HCT116 (cell line): ENCODE measurements around the gene PIWIL4. TPM values are rescaled to one million over a fixed set of nuclear protein-coding genes. Genes with fewer than 3 reads are reported as not detected.

Experiments
- ATAC-seq: fragments of 200-7000 bp; cut with Tn5 transposase; 2 replicates; pipeline ENCODE4 v1.9.1; 2020; ENCODE audit warnings: mild to moderate bottlenecking, moderate library complexity
- BruUV-seq: library from RNA; stranded (reverse); fragments of 400-500 nt; replicated peaks from 2 replicates; lab custom pipeline; 2021; lab: Mats Ljungman, UMichigan
- CTCF ChIA-PET: fragments of 300-600 bp; sonication (Branson Sonifier 250); formaldehyde crosslinking; loops from one replicate; lab custom pipeline; 2021; ENCODE audit warnings: antibody characterized with exemption; lab: Charles Lee
- POLR2A ChIA-PET: fragments of 300-600, 350-600 bp; sonication (Branson Sonifier 250); formaldehyde crosslinking; loops from one replicate; lab custom pipeline; 2021; ENCODE audit warnings: antibody characterized with exemption; lab: Charles Lee
- RAD21 ChIA-PET, 2 experiments: fragments of 300-600 bp; sonication (Branson Sonifier 250); formaldehyde crosslinking; loops; one replicate each; lab custom pipeline; 2023; ENCODE audit warnings: low total read pairs in 2 of 2; ENCODE audit not compliant: uncharacterized antibody in 2 of 2, unreplicated experiment in 2 of 2, low non-redundant PET in 1 of 2; lab: Charles Lee
- DNase-seq: peaks from one replicate; pipeline ENCODE4 v3.0.0-alpha.2; 2010; ENCODE audit warnings: low read depth, low spot score
- H2AFZ ChIP-seq: fragments of 200-600 bp; shearing (Covaris generic), sonication (generic); 2 replicates; pipeline ENCODE4 v1.6.1; 2017; ENCODE audit warnings: low read depth, mixed run types, mixed read lengths, antibody characterized with exemption, low read length; ENCODE audit not compliant: poor library complexity, severe bottlenecking
- H3K27ac ChIP-seq: 2 replicates; pipeline ENCODE4 v1.5.1; 2012; ENCODE audit warnings: low read depth, low read length
- H3K27me3 ChIP-seq: fragments of 200-600 bp; sonication (generic); 2 replicates; pipeline ENCODE4 v1.6.1; 2016; ENCODE audit warnings: mixed run types, low read length, mixed read lengths; ENCODE audit not compliant: insufficient read depth
- H3K36me3 ChIP-seq, 2 experiments: fragments of 200-500 bp in 1 of 2; fragments of 200-600 bp in 1 of 2; sonication (Bioruptor generic) in 1 of 2; sonication (generic) in 1 of 2; 2 replicates each; pipeline versions ENCODE4 v1.5.1 to v1.6.1; 2014 to 2016; ENCODE audit warnings: low read length in 2 of 2, inconsistent platforms in 1 of 2, mixed read lengths in 1 of 2, mixed run types in 1 of 2; ENCODE audit not compliant: insufficient read depth in 2 of 2, control insufficient read depth in 1 of 2
- H3K4me1 ChIP-seq, 2 experiments: fragments of 200-600 bp in 1 of 2; sonication (generic) in 1 of 2; 2 replicates each; pipeline versions ENCODE4 v1.5.1 to v1.6.1; 2012 to 2017; ENCODE audit warnings: low read length in 2 of 2, inconsistent platforms in 1 of 2, mild to moderate bottlenecking in 1 of 2, mixed read lengths in 1 of 2, mixed run types in 1 of 2, moderate library complexity in 1 of 2; ENCODE audit not compliant: insufficient read depth in 2 of 2, control insufficient read depth in 1 of 2
- H3K4me2 ChIP-seq: fragments of 200-600 bp; sonication (generic); 2 replicates; pipeline ENCODE4 v1.6.1; 2017; ENCODE audit warnings: mixed run types, low read length, mixed read lengths
- H3K4me3 ChIP-seq, 2 experiments: fragments of 200-600 bp in 1 of 2; sonication (generic) in 1 of 2; replicated peaks in 1 of 2; 2 replicates each; pipeline ENCODE4 v1.5.1; 2011 to 2016; ENCODE audit warnings: low read length in 2 of 2, control low read depth in 1 of 2, low read depth in 1 of 2, mild to moderate bottlenecking in 1 of 2, mixed read lengths in 1 of 2, mixed run types in 1 of 2
- H3K79me2 ChIP-seq: fragments of 200-600 bp; sonication (generic); 2 replicates; pipeline ENCODE4 v1.6.1; 2017; ENCODE audit warnings: mild to moderate bottlenecking, mixed run types, low read length, moderate library complexity, mixed read lengths; ENCODE audit not compliant: insufficient read depth
- H3K9ac ChIP-seq: fragments of 200-600 bp; sonication (generic); 2 replicates; pipeline ENCODE4 v1.6.1; 2016; ENCODE audit warnings: low read length, mixed read lengths
- H3K9me2 ChIP-seq: fragments of 200-600 bp; sonication (generic), shearing (Covaris generic); 2 replicates; pipeline ENCODE4 v1.6.1; 2017; ENCODE audit warnings: mixed run types, mild to moderate bottlenecking, moderate library complexity; ENCODE audit not compliant: insufficient read depth
- H3K9me3 ChIP-seq, 2 experiments: fragments of 200-500 bp in 1 of 2; fragments of 200-600 bp in 1 of 2; sonication (Bioruptor generic) in 1 of 2; sonication (generic) in 1 of 2; 2 replicates each; pipeline ENCODE4 v1.6.1; 2014 to 2017; ENCODE audit warnings: low read length in 2 of 2, mixed read lengths in 2 of 2, inconsistent platforms in 1 of 2, low read depth in 1 of 2, mild to moderate bottlenecking in 1 of 2, mixed run types in 1 of 2, moderate library complexity in 1 of 2; ENCODE audit not compliant: control insufficient read depth in 1 of 2, insufficient read depth in 1 of 2
- H4K20me1 ChIP-seq: fragments of 200-600 bp; sonication (generic), shearing (Covaris generic); 2 replicates; pipeline ENCODE4 v1.6.1; 2017; ENCODE audit warnings: mixed run types, mild to moderate bottlenecking, moderate library complexity; ENCODE audit not compliant: insufficient read depth
- CEBPB ChIP-seq: IDR thresholded peaks from 2 replicates; pipeline ENCODE4 v1.6.1; 2012; ENCODE audit warnings: low read depth
- EGR1 ChIP-seq: IDR thresholded peaks from 2 replicates; pipeline ENCODE4 v1.6.1; 2012; ENCODE audit warnings: low read depth
- FOSL1 ChIP-seq: IDR thresholded peaks from 2 replicates; pipeline ENCODE4 v1.6.1; 2012; ENCODE audit warnings: low read depth
- JUND ChIP-seq: IDR thresholded peaks from 2 replicates; pipeline ENCODE4 v1.6.1; 2012
- POLR2A ChIP-seq: IDR thresholded peaks from 2 replicates; pipeline ENCODE4 v1.7.0; 2011; ENCODE audit warnings: borderline replicate concordance; ENCODE audit not compliant: insufficient read depth, insufficient read length; ENCODE audit errors: extremely low read depth
- SIN3A ChIP-seq: IDR thresholded peaks from 2 replicates; pipeline ENCODE4 v1.6.1; 2012; ENCODE audit warnings: low read depth
- SP1 ChIP-seq: IDR thresholded peaks from 2 replicates; pipeline ENCODE4 v1.6.1; 2012; ENCODE audit warnings: low read depth
- TCF7L2 ChIP-seq: IDR thresholded peaks from 2 replicates; pipeline ENCODE4 v1.7.0; 2011; ENCODE audit warnings: borderline replicate concordance, inconsistent platforms; ENCODE audit not compliant: insufficient read depth, insufficient read length; ENCODE audit errors: extremely low read depth
- YY1 ChIP-seq: IDR thresholded peaks from 2 replicates; pipeline ENCODE4 v1.6.1; 2011; ENCODE audit warnings: low read length, low read depth, moderate library complexity, mild to moderate bottlenecking; ENCODE audit not compliant: insufficient replicate concordance; ENCODE audit errors: extremely low read depth
- ZNF274 ChIP-seq: fragments of 200-500 bp; sonication (Bioruptor generic); IDR thresholded peaks from 2 replicates; pipeline ENCODE4 v1.6.1; 2014; ENCODE audit warnings: mild to moderate bottlenecking, low read depth, low read length, inconsistent platforms
- intact Hi-C: fragments of 100-400 bp; cut with micrococcal nuclease; formaldehyde crosslinking; loops from 2 replicates; pipeline ENCODE4 v1.10.0; 2022
- total RNA-seq: library from RNA; stranded (reverse); gene quantifications from one replicate; pipeline ENCODE4 v1.2.1, GENCODE V29; 2021; ENCODE audit not compliant: unreplicated experiment
- TF ChIP-seq, protein P1 (sequence below): IDR thresholded peaks from 2 replicates; pipeline ENCODE4 v1.6.1; 2012; ENCODE audit warnings: low read depth

PIWIL4 gene
- total RNA-seq, 1 experiment from 2014 or later = 0.34 TPM

DNA sequence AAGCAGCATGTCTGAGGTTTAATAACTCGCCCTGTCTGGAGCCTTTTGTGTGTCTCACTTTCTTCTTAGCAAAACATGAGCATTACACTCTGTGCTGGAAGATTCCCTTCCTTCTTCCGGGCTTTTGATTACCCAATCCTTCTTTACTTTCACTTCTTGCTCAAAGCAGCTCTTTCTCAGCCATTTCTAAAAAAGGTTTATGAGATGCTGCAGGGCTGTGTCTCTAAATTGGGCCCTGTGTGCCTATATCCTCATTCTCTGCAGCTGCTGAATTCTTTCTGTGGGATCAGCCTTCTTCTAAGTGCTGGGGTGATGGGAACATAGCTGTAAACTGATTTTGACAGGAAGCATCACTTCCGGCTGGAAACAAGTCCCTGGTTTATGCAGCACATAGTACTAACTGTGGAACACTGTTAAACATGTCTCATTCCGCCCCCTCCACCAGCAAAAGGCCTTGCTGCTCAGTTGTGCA is 71.8 kb downstream of the PIWIL4 start:
- DNase-seq (no peak), ATAC-seq (no peak)
- ChIA-PET CTCF (no interaction called here), RAD21 (no interaction called here), POLR2A (no interaction called here)
- no peaks in the 10 kb centered on the region for H3K9me2 ChIP-seq
- TSS peak; percentile 84 for BruUV-seq
- H3K9me3 ChIP-seq = no peaks in the 10 kb centered on the region
- H3K4me3 ChIP-seq = peak overlapping the region; percentile 65 to 90; a peak in 3 of 4 replicates
- no peak overlapping the region for H3K9ac ChIP-seq
- no peaks in the 10 kb centered on the region for H3K27me3 ChIP-seq
- H3K4me1 ChIP-seq = peaks cover 0 to 16% of the 10 kb centered on the region in 2 experiments; a peak in 3 of 4 replicates
- TF ChIP-seq YY1 = no peak
- no peak for TF ChIP-seq TCF7L2
- TF ChIP-seq, protein P1, sequence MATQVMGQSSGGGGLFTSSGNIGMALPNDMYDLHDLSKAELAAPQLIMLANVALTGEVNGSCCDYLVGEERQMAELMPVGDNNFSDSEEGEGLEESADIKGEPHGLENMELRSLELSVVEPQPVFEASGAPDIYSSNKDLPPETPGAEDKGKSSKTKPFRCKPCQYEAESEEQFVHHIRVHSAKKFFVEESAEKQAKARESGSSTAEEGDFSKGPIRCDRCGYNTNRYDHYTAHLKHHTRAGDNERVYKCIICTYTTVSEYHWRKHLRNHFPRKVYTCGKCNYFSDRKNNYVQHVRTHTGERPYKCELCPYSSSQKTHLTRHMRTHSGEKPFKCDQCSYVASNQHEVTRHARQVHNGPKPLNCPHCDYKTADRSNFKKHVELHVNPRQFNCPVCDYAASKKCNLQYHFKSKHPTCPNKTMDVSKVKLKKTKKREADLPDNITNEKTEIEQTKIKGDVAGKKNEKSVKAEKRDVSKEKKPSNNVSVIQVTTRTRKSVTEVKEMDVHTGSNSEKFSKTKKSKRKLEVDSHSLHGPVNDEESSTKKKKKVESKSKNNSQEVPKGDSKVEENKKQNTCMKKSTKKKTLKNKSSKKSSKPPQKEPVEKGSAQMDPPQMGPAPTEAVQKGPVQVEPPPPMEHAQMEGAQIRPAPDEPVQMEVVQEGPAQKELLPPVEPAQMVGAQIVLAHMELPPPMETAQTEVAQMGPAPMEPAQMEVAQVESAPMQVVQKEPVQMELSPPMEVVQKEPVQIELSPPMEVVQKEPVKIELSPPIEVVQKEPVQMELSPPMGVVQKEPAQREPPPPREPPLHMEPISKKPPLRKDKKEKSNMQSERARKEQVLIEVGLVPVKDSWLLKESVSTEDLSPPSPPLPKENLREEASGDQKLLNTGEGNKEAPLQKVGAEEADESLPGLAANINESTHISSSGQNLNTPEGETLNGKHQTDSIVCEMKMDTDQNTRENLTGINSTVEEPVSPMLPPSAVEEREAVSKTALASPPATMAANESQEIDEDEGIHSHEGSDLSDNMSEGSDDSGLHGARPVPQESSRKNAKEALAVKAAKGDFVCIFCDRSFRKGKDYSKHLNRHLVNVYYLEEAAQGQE = no peak
- no peak for TF ChIP-seq JUND
- TF ChIP-seq EGR1 = no peak
- no peak for TF ChIP-seq FOSL1
- TF ChIP-seq POLR2A = no peak
- TF ChIP-seq ZNF274 = no peak
- TF ChIP-seq SIN3A = no peak
- TF ChIP-seq SP1 = no peak
- no peak for TF ChIP-seq CEBPB
- intact Hi-C loops = no loop called here
- no peaks in the 10 kb centered on the region for H3K36me3 ChIP-seq
- no peaks in the 10 kb centered on the region for H3K79me2 ChIP-seq
- peak overlapping the region; percentile 85 for H3K4me2 ChIP-seq
- no peak overlapping the region for H2AFZ ChIP-seq
- no peak overlapping the region; the same call in 1 of the 2 replicates for H3K27ac ChIP-seq
- no peaks in the 10 kb centered on the region for H4K20me1 ChIP-seq
